Dedifferentiated amniotic fluid mesenchymal stem cell (primary cell): ENCODE measurements around the gene PLIN5.
"Not testable (repeated sequence)": the region's sequence is repeated elsewhere in the genome, so short reads cannot be mapped to it uniquely, and the experiment has no call there.

Source experiments
- DNase-seq: peaks from one replicate; pipeline ENCODE4 v3.0.0-alpha.2; 2016; ENCODE audit errors: extremely low spot score

PLIN5 gene

GRCh38 chr19:4567584-4568071, 32.6 kb upstream of the PLIN5 start:
- DNase-seq: no peak

- no peak for DNase-seq
These were observed 31.5 kb upstream of the PLIN5 start for GRCh38 chr19:4566402-4567051.

GRCh38 chr19:4563562-4563961, 28.5 kb upstream of the PLIN5 start:
- not testable (repeated sequence) for DNase-seq

- DNase-seq: not testable (repeated sequence)
These were observed 27.1 kb upstream of the PLIN5 start for GRCh38 chr19:4562085-4562484.

DNA sequence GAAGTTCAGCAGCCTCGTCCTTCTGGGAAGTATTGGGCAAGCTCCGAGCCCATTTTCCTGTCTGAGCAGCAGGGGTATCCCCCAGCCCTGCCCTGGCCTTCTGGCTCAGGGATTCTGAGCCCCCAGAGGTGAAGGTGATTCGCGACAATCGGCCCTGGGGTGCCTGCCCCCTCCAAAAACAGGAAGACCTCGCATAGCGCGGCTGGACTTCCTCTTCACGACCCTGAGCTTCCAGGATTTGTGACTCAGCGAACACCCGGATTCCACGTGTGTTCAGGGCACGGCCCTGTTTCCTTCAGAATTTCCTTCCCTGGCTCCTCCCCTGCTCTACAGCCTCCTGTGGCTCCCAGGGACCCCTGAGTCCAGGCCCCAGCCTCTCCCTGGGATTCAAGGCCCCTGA, 24.5 kb upstream of the PLIN5 start, which contains the start of gene SEMA6B:
TSS of gene SEMA6B (minus strand) at position 116 of the 400 bp plus-strand sequence. CDS start 1,227 bp downstream, outside the sequence.
- DNase-seq: no peak

DNA sequence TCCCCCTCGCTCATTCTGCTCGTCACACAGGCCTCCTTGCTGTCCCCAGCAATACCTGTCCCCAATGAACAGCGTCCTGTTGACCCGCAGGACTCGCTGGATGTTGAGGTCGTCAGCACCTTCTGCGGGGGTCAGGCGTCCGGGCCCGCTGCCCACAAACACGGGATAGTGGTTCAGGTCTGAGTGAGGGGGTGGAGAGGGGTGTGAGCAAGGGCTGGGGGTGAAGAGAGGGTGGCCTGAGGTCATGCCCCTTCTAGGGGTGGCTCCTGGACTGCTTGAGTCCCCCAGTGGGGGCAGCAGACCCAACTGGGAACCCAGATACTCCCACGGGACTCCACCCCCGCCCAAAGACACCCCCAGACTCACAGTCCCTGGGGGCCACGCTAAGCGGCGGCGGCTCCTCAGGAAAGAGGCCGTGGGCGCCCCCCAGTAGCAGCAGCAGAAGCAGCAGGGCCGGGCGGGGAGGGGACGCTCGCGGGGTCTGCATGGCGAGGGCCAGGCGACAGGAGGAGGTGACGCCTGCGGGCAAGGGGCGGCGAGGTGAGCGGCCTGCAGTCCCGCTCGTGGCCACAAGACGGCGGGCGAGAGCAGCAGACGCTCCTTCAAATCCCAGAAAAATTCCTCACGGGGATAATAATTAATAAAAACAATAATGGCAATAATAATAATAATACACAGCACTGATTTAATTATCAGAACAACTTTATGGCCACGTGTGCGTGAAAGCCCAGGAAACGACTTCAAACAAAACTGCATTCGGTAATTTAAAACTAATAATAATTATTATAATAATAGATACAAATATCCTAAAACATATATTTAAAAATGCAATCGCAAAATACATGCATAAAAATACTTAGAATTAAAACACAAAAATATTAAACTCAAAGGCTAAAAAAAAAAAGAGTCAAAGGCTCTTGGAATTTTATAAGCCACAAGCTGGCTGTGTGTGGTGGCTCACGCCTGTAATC, 23.2 kb upstream of the PLIN5 start:
- DNase-seq: no peak

DNA sequence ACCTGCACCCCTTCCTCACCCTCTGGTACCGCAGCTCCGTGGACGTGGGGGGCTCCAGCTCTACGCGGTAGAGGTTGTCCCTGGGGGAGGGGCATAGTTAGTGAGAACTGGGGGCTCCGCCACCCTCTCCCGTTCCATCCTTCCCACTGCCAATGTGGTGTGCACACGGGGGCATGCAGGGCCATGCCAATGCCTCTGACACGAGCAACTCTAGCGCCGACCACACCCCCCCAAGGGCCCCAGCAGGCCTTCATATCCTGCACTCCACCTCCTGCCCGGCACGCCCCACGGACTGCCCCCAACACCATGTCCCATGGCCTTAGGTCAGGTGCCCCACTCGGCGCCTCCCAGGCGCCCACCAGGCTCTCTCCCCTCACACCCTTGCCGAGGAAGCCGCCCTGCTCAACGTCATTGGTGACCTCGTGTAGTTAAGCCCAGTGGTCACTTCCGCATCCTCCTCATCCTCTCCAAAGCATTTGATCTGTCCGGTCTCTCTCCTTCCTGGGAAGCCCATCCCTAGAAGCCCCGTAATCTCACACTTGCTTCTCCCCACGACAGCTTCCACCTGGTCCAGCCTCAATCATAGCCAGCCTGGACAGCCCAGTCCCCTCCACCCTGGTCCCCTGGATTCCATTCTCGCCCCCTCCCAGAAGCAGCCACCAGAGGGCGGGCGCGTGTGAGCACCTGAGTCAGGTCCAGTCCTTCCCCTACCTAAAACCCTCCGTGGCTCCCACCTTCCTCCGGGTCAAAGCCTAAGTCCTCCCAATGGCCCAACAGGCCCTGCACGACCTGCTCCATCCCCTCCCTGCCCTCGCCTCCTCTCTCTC, 22.3 kb upstream of the PLIN5 start:
- no peak for DNase-seq

GRCh38 chr19:4556597-4557127, 21.6 kb upstream of the PLIN5 start:
- DNase-seq: no peak

GRCh38 chr19:4555657-4556561, 20.9 kb upstream of the PLIN5 start:
- no peak for DNase-seq

DNA sequence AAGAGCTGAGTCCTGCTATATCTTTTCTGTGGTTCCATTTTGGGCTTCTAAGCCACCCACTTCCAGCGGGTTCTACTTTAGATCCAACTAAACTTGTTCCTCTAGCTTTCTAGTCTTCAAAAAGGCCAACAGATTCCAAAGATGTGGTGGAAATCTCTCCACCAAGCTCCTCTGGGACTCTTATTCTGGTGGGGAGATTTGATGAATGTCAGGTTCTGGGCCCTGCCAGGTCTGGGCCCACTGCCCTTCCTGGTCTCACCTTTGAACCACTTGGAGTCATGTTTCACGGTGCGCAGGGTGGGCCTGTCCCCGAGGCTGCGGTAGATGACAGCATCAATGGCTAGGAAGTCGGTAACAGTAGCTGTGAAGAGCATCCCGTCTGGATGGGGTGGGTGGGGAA, 19.7 kb upstream of the PLIN5 start:
- DNase-seq: no peak

- no peak for DNase-seq
These were observed 18.8 kb upstream of the PLIN5 start for GRCh38 chr19:4553775-4554174.

GRCh38 chr19:4553092-4553695, 18.2 kb upstream of the PLIN5 start:
- no peak for DNase-seq

DNA sequence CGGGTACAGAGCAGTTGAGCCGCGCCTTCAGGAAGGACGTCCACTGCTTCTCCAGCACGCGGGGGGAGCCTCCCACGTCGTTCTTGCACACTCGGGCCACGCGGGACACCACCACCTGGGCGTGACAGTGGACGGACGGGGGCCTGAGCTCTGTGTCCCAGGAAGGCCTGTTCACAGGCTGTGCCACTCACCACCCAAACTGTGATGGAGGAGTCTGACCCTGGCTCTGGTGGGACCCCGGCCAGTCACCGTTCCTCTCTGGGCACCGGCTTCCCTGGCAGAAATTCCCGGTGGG, 17.4 kb upstream of the PLIN5 start:
- no peak for DNase-seq

DNA sequence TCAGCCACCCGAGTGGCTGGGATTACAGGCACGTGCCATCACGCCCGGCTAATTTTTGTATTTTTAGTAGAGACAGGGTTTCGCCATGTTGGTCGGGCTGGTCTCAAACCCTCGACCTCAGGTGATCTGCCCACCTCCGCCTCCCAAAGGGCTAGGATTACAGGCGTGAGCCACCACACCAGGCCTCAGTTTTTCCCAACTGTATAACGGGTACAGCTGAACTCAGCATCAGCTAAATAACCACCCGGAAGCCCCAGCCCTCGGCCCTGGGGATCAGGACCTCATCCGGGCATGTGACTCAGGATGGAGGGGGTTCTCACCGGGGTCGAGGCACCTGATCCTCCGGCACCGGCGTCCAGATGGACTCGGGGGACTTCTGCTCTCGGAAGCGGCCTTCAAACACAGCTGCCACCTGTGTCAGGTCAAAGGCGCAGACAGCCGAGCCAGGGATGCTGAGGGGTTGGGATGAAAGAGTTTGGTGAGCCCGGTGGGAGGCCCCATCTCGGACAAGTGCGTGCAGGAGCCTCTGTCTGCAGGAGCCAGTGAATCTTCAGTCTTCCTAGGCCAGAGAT, 15.5 kb upstream of the PLIN5 start:
- DNase-seq: no peak

GRCh38 chr19:4550018-4550417, 15.0 kb upstream of the PLIN5 start:
- DNase-seq: no peak

DNA sequence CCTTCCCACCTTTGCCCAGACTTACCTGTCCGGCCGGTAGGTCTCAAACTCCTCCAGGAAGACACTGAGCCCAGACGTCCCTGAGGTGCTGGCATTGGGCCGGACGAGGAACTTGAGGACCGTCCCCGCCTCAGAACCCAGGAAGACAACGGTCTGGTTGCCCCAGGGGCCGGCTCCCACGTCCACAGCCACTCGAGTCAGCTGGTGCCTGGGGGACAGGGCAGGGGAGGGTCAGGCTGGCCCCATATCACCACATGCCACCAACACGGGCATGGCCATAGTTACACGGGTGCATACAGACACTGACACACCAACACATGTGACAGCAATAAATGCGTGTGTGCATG, 13.2 kb upstream of the PLIN5 start:
- DNase-seq: no peak

DNA sequence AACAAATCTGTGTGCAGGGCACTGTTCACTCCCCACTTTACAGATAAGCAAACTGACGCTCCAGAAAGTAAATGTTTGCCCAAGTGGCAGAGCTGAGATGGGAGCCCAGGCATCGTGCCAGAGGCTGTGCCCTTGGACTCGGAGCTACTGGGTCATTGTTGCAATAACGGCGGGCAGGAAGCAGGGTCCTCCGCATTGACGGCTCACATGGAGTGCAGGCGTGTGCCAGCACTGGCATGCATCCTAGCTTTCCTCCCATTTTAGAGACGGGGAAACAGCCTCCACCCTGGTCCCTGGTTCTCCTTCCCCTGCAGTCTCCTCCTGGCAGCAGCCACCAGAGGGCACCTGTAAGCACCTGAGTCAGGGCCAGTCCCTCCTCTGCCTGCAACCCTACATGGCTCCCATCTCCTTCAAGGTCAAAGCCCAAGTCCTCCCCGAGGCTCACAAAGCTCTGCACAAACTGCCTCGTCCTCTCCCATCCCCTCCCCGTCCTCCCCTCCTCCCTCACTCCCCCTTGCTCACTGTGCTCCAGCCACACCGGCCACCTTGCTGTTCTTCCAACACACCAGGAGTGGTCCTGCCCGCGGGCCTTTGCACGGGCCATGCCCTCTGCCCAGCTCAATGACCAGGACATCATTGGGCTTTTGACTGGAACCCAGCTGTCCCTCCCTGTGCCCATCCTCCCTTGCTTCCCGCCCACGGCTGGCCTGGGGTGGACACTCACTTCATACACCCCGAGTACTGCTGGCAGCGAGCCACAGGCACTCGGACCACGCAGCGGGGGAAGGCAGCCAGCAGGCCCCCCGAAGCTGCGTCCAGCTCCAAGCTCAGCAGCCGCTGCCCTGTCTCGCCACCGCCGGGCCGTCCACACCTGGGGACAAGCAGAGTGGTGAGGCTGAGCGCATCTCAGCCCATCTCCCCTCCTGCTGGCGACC, 12.5 kb upstream of the PLIN5 start:
- no peak for DNase-seq

GRCh38 chr19:4543842-4544647, 9.0 kb upstream of the PLIN5 start:
- DNase-seq: no peak
